Hindlimb muscle (tissue), 1 donor: ENCODE measurements around the gene RDH8. TPM values are rescaled to one million over a fixed set of nuclear protein-coding genes. Genes with fewer than 3 reads are reported as not detected.

Source experiments
- DNase-seq: peaks from one replicate; pipeline ENCODE4 v3.0.0-alpha.2; 2013
- polyA plus RNA-seq: library from polyadenylated mRNA; unstranded; fragments of 120-200 nt; gene quantifications from one replicate; pipeline ENCODE4 v1.2.1, GENCODE V29; 2013; ENCODE audit not compliant: insufficient read length

Gene RDH8, protein sequence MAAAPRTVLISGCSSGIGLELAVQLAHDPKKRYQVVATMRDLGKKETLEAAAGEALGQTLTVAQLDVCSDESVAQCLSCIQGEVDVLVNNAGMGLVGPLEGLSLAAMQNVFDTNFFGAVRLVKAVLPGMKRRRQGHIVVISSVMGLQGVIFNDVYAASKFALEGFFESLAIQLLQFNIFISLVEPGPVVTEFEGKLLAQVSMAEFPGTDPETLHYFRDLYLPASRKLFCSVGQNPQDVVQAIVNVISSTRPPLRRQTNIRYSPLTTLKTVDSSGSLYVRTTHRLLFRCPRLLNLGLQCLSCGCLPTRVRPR
- polyA plus RNA-seq, result not detected

DNA sequence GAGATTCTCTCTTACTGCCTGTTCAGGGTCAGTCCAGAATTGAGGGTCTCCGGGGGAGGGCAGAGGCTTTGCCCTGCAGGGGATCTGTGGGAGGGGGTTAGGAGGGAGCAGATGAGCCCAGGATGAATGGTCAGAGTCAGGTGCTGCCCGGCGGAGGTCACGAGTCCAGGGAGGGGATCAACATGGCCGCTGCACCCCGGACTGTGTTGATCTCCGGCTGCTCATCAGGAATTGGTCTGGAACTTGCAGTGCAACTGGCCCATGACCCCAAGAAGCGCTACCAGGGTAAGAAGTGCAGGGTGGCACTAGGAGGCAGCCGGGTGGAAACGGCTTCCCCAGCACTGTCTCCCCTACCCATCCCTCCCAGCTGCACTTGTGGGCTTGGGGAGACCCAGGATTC lies at the start of gene RDH8:
RDH8 (plus strand) TSS at position 168 of the 400 bp plus-strand sequence; CDS start at position 183, 15 bp downstream.
- DNase-seq, result no peak

DNA sequence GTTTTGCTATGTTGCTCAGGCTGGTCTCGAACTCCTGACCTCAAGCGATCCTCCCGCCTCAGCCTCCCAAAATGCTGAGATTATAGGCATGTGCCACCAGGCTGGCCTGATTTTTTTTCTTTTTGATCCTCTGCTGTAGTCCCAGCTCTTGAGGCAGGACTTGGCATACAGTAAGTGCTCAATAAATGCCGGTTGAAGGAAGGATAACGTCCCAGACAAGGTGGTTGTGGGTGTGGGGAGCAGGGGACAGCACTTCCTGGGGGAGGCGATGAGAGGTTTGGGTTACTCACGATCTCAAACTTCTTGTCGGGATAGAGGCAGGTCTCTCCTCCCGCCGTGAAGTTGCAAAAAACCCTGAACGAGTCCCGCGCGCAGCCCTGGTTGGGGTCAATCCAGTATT lies 47.3 kb upstream of the RDH8 start:
- DNase-seq, result no peak

DNA sequence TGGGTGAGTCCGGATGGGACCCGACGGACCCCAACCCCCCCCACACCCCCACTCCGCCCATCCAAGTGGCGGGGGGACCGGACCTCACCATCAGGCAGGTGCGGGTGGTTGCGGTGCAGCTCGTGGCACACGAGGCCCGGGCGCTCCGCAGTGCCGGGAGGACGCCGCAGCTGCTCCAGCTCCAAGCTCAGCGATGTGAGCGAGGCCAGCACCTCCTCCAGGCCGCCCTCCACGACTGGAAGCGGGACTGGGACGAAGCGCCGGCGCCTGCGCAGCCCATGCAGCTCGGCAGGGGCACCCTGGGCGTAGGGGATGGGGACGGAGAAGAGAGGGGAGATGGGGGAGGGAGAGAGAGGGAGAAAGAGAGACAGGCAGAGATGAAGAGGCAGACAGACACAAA lies 46.8 kb upstream of the RDH8 start:
- no peak for DNase-seq

DNA sequence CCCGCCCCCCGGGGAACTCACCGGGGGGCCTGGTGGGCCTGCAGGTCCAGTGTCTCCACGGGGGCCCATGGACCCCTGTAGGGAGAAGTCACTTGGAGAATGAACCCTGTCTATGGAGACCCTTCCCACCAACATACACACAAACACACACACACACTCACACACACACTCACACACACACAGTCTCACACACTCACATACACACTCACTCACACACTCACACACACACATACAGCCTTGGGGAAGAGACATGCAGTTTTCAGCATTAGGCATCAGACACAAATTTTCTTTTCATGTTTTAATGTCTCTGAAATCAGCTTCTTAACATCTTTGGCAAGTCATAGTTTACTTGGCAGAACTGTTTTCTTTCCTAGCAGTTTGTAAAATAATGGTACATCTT lies 46.0 kb upstream of the RDH8 start:
- DNase-seq, result no peak

DNA sequence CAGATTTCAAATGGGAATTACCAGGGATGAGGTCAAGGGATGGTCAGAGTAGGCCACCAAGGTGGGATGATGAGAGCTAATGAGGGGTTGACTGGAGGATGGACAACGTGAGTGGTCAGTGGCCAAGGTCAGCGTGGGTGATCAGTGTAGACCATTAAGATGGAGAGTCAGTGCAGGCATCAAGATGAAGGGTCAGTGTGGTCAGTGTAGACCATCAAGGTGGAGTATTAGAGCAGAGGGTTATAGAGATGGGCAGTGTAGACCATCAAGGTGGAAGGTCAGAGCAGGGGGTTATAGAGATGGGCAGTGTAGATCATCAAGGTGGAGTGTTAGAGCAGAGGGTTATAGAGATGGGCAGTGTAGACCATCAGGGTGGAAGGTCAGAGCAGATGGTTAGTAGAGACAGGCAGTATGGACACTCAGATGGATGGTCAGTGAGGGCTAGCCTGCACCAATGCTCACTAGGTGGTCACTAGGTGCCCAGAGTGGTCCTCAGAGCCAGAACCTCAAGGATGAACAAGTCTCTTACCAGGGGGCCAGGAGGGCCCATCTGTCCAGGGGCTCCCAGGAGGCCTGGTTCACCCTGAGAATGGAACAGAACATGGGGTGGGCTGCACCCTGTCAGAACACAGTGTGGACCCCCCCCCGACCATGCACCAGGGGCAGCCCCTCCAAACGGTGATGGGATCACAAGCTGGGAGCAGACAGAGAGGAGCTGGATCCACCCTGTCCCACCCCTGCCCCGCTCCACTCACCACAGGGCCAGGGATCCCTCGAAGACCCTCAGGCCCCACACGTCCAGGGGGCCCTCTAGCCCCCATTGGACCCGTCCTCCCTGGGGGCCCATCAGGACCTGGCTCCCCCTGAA lies 44.2 kb upstream of the RDH8 start:
- no peak for DNase-seq

DNA sequence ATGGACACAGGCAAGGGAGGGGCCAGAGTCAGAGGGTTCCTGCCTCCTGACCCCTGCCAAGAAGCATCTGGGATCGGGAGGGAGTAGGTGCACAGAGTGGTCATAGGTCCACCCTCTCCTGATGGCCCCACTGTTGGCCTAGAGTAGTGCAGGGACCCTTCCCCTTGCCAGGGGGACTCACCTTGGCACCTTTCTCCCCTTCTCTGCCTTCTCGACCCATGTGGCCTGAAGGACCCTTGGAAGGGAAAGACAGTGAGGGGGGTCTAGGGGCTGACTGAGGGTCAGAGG lies 43.7 kb upstream of the RDH8 start:
- DNase-seq, result no peak

DNA sequence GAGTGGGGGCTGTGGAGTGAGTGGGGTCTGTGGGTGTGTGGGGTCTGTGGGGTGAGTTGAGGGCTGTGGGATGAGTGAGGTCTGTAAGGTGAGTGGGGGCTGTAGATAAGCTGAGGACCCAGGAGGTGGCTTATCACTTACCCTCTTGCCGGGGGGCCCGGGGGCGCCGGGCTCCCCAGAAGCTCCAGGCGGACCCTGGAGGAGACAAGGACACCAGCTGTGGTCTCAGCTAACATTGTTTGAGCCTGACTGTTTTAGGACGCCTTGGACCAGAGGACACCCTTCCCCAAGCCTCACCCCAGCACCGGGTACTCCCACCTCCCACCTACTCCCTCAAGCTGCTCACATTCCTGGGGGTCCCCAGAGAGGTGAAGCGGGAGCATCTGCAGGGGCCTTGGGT lies 42.8 kb upstream of the RDH8 start:
- DNase-seq, result no peak

DNA sequence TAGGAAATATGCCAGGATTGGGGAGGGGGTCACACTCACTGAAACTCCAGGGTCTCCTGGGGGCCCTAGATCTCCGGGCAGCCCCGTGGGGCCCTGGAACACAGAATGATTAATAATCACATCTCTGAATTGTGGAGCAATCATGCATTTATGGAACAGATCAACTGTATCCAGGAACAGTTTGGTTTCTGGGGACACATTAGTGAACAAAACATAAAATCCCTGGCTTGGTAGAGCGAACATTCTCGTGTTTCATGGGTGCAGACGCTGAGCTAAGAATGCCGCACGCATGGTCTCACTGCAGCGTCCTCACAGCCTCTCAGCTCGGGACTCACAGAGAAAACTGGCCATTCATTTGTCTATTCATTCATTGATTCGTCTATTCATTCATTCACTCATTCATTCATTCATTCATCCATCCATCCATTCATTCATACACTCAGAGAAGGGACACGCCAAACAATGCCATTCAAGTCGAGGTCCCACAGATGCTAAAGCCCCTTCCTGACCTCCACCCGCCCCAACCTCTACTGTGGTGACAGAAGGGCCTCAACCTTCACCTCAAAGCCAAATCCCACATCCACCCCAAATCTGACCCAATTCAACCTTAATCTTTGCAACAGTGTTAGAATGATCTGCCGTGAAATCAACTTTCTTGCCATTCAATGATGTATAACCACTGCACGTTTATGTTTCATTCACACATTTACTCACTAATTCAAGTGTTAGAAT lies 42.0 kb upstream of the RDH8 start:
- DNase-seq, result peak; percentile 26

DNA sequence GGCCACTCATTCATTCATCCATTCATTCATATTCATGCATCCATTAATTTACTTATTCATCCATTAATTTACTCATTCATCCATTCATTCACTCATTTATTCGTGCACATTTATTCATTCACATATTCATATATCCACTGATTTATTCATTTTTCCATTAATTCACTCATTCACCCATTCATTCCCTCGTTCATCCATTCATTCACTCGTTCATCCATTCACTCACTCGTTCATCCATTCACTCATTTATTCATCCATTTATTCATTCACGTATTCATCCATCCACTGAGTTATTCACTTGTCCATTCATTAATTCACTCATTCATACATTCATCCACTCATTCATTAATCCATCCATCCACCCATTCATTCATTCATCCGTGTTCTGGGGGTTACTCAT lies 41.2 kb upstream of the RDH8 start:
- DNase-seq, result no peak

DNA sequence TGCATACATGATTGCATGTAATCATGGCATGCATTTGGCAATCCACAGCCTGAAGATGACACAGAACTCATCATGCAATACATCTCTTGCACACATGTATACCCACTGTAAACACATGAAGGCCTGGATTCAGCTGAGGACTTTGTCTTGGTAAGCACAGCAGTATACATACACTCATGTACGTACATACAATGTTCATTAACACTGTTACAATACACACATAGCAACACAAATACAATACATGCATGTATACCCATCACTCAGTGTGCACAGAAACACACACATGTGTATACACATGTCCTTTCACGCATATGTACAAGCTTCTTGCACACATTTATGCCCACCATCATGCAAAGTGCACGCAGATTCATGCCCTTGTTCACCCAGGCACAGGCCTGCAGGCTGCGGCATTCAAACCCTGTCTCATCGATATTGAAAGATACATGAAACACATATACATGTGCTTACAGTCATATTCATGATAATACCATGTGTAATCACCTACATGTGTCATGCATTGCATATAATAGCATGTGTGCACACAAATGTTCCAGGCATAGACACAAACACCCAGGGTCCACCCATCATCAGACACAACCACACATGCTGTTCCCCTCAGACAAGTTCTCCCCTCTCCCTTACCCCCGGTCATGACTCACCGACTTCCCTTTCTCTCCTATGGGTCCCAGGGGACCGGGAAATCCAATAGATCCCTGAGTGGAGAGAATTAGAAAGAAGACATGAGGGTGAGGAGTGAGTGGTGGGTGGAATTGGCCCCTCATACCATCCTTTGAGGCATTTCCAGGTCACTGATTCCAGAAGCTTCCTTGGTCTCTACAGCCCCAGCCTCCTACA lies 31.6 kb upstream of the RDH8 start:
- no peak for DNase-seq

DNA sequence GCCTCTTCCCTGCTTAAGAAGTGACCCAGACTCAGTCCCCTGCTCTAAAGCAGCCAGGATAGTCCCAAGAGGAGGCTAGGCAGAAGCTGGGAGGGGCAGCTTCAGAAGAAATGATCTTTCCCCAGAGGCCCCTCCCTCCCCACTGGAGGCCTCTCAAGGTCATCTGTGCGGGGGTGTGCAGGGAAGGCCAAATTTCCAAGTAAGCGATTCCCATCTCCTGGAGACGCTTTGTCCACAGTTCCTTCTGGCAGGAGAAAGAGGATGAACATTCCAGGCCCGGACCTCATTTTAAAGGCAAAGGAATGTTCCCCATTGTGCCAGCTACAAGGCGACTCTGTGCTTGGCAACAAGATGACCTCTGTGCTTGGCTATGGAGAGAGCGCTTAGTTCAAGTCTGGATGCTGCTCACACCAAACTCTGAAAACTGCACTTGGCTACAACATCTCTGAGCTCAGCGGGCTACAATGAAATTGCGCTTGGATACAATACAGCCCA lies 26.4 kb upstream of the RDH8 start:
- DNase-seq, result peak; percentile 85

DNA sequence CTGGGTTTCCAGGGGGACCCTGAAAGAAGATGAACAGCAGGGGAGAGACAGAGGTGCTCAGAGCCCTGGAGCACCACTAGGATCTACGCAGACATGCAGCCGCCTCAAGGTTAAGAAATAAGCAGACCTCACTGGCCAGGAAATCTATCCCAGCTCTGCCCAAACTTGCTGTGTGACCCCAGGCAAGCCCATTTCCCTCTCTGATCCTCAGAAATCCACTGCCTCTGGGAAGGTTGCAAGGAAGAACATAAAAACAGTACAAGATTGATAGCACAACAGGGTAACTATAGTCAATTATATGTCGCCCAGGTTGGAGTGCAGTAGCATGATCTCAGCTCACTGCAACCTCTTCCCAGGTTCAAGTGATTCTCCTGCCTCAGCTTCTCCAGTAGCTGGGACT lies 23.8 kb upstream of the RDH8 start:
- no peak for DNase-seq

DNA sequence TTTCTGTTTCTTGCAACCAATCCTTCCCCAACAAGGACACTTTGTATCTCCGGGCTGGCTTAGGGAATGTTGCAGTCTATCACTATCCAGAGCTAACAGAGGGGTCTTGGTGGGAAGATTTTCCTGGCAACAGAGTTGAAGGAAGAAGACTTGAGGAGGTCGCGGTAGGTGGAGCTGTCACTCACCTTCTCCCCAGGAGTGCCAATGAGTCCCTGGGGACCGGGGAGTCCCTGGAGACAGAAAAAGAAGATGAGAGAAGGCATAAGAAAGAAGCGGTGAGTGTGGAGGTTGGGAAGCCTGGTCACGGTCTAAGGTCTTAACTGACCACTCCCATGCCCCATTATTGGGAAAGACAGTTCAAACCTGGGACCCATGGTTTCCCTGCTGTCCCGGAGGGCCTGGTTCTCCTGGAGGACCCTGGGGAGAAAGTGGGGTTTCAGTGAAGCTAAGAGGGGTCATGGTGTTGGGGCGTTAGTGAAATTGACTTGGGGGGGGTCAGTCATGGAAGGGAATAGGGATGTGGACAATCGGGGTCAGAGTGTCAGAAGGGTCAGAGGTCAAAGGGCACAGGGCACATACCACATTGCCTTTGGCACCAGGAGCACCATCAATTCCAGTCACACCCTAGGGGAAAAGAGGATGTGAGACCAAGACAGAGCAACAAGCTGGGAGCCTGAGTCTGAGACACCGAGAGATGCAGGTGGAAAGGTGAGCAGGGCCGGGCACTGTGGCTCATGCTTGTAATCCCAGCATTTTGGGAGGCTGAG lies 21.7 kb upstream of the RDH8 start:
- no peak for DNase-seq

DNA sequence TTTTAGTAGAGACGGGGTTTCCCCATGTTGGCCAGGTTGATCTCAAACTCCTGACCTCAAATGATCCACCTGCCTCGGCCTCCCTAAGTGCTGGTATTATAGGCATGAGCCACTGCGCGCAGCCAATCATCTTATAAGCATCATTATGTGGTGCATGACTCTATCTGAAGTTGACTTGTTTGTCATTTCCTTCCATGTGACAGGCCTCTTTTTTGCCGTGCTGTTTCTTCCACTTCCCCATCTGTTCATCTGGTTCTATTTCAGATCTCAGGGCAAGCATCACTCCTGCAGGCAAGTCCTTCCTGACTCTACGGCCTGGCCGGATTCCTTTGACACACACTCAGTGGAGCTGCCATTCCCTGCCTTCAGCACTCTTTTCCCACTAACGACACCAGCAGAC lies 18.2 kb upstream of the RDH8 start:
- DNase-seq, result no peak

DNA sequence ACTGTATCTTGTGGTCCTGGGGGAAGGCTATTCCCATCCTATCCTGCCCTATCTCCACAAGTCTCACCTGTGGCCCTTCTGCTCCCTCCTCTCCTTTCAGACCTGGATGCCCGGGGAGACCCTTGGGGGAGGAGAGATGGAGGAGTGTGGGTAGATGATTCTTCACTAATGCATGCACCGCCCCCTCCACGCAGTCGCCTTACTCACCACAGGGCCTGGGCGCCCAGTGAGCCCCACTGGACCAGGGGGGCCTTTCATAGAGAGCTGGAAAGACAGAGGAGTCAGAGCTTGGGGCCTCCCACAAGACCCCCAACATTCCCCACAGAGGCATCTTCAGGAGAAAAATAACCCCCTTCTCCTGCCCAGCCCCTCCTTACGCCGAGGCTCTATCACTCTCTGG lies 17.3 kb upstream of the RDH8 start:
- no peak for DNase-seq

DNA sequence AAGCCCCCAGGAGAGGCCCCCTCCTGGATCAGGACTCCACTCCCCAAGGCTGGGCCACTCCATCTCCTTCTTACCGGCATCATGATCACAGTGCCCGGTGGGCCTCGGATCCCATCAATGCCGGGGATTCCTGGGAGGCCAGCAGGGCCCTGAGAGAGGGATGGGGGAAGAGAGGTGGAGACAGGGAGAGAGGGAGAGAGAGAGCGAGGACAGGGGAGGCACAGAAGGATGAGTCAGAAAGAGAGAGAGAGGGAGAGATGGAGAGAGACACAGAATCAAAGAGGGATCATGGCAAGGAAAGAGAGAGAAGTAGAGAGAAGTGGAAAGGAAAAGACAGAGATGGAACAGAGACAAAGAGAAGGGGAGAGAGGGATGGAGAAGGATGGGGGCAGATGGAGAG lies 16.7 kb upstream of the RDH8 start:
- no peak for DNase-seq

DNA sequence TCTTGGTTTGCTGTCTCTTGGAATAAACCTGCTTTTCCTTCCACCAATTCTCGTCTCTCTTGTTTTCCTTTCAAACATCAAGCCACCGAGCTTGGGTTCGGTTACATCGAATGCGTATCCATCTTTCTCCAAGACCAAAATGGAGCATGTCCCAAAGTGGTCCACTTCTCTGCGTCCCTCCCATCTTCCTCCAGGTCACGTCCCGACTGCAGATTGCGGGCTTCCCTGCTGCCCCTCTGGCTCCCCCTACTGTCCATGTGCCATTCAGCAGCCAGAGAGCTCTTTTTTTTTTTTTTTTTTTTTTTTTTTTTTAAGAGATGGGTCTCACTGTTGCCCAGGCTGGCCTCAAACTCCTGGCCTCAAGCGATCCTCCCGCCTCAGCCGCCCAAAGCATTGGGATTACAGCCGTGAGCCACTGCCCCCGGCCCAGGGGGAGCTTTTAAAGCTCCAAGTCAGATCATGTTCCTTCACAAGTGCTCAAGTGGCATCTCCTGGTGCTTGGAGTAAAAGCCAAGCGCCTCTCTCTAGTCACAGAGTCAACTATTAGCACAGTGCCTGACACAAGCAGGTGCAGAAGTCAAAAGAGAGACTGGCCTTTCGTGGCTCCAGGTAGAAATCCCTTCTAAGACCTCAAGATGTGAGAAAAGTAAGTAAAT lies 13.0 kb upstream of the RDH8 start:
- DNase-seq, result peak; percentile 77

DNA sequence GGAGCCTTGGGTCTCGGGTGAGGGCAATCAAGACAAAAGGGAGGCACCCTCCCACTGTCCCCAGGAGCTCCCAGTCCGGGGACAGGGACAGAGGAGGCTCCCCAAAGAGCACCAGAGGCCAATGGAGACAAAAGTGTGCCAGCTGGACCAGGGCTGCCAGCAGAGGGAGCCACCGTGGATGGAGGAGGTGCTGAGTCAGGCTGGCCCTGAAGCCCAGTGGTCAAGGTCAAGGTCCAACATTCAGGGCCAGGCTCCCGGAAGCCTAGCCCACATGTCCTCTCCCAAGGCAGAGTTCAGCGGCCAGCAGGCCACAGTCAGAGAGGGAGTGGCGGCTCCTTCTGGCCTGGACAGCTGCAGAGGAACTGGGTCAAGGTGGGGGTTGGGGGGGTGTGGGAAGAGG lies 11.4 kb upstream of the RDH8 start:
- no peak for DNase-seq

DNA sequence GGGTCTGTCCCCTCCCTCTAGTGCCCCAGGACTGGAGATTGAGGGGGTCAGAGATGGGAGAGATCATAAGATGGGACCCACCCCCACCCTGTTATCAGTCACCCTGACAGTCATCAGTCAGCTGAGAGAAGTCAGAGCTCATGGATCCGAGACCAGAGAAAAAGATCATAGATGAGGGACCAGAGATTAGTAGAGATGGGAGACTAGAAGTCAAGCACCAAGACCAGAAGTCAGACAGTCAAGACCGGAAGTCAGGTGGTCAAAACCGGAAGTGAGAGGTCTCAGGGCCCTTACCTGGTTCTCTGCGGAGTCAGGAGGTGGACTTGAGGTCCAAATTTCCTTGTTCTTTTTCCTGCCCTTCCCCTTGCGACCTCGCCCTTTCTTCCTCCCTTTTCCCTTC lies 10.0 kb upstream of the RDH8 start:
- DNase-seq, result no peak

DNA sequence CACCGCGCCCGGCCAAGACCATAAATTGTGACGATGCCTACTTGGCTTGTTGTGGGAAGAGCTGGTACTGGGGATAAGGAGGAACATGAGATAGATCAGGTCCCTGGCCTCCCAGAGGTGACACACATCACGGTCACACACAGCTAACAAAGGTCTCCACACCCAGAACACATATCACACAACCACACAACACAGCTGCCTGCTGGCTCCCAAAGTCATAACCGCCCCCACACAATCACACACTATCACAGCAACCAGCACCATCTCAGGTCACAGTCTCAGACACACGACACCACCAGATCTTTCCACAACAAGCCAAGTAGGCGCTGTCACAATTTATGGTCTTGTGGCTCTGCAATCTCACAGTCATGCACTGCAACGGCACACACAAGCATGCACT lies 8.7 kb upstream of the RDH8 start:
- no peak for DNase-seq
